Keratinocyte (primary cell): ENCODE measurements around the gene APBB2. TPM values are rescaled to one million over a fixed set of nuclear protein-coding genes. Genes with fewer than 3 reads are reported as not detected.
A peak's percentile ranks its signal among the peaks of the same experiment; 100 is the strongest.

Experiments used
- DNase-seq: peaks from one replicate; pipeline ENCODE4 v3.0.0-alpha.2; 2011; ENCODE audit warnings: low read depth, missing footprints, low spot score
- FAIRE-seq: peaks from 2 replicates; lab custom pipeline; 2011; peaks lifted over from hg19 to GRCh38; lab: Jason Lieb, UNC
- H2AFZ ChIP-seq: 2 replicates; pipeline ENCODE4 v1.6.0; 2012; ENCODE audit warnings: low read length, control low read depth, inconsistent platforms; ENCODE audit not compliant: control insufficient read depth
- H3K27ac ChIP-seq: 2 replicates; pipeline ENCODE4 v1.5.1; 2011; ENCODE audit warnings: low read length; ENCODE audit not compliant: control insufficient read depth, insufficient read depth
- H3K27me3 ChIP-seq: 3 replicates; pipeline ENCODE4 v1.6.0; 2011; ENCODE audit warnings: low read length; ENCODE audit not compliant: control insufficient read depth, insufficient read depth; ENCODE audit errors: extremely low read depth
- H3K36me3 ChIP-seq, 2 experiments: 2 replicates in 1 of 2; 3 replicates in 1 of 2; pipeline ENCODE4 v1.5.1; 2011; ENCODE audit warnings: low read length in 2 of 2, mild to moderate bottlenecking in 1 of 2; ENCODE audit not compliant: control insufficient read depth in 2 of 2, insufficient read depth in 2 of 2; ENCODE audit errors: extremely low read depth in 1 of 2
- H3K4me1 ChIP-seq: 3 replicates; pipeline ENCODE4 v1.5.1; 2011; ENCODE audit warnings: low read length; ENCODE audit not compliant: control insufficient read depth, insufficient read depth; ENCODE audit errors: extremely low read depth
- H3K4me2 ChIP-seq: 3 replicates; pipeline ENCODE4 v1.6.0; 2011; ENCODE audit warnings: low read depth, low read length; ENCODE audit not compliant: control insufficient read depth, insufficient read depth; ENCODE audit errors: extremely low read depth
- H3K4me3 ChIP-seq, 3 experiments: fragments of 200-600 bp in 1 of 3; sonication (generic) in 1 of 3; 2 replicates in 2 of 3; 3 replicates in 1 of 3; pipeline ENCODE4 v1.5.1; 2011 to 2016; ENCODE audit warnings: low read length in 3 of 3, mild to moderate bottlenecking in 3 of 3, control low read depth in 2 of 3, inconsistent platforms in 1 of 3, low read depth in 1 of 3, mixed read lengths in 1 of 3, mixed run types in 1 of 3, moderate library complexity in 1 of 3; ENCODE audit not compliant: control insufficient read depth in 2 of 3, insufficient read depth in 2 of 3; ENCODE audit errors: extremely low read depth in 1 of 3
- H3K79me2 ChIP-seq: 2 replicates; pipeline ENCODE4 v1.6.0; 2012; ENCODE audit warnings: low read length; ENCODE audit not compliant: control insufficient read depth, insufficient read depth
- H3K9ac ChIP-seq: 3 replicates; pipeline ENCODE4 v1.6.0; 2011; ENCODE audit warnings: low read length; ENCODE audit not compliant: control insufficient read depth, insufficient read depth; ENCODE audit errors: extremely low read depth
- H3K9me1 ChIP-seq: 3 replicates; pipeline ENCODE4 v1.6.0; 2011; ENCODE audit warnings: low read length; ENCODE audit not compliant: control insufficient read depth, insufficient read depth; ENCODE audit errors: extremely low read depth
- H3K9me3 ChIP-seq: 2 replicates; pipeline ENCODE4 v1.5.1; 2012; ENCODE audit warnings: low read depth, low read length; ENCODE audit not compliant: control insufficient read depth
- H4K20me1 ChIP-seq: 3 replicates; pipeline ENCODE4 v1.6.0; 2011; ENCODE audit warnings: low read length; ENCODE audit not compliant: control insufficient read depth, insufficient read depth; ENCODE audit errors: extremely low read depth
- CTCF ChIP-seq, 3 experiments: IDR thresholded peaks in 1 of 3; conservative IDR thresholded peaks in 1 of 3; optimal IDR thresholded peaks in 1 of 3; 2 replicates in 2 of 3; 3 replicates in 1 of 3; pipeline versions ENCODE3 to v1.5.1; 2011; ENCODE audit warnings: low read length in 3 of 3, mild to moderate bottlenecking in 3 of 3, moderate library complexity in 2 of 3, control low read depth in 1 of 3, inconsistent platforms in 1 of 3; ENCODE audit not compliant: insufficient read depth in 2 of 3; ENCODE audit errors: extremely low read depth in 1 of 3
- EZH2 ChIP-seq: IDR thresholded peaks from one replicate; pipeline ENCODE4 v1.6.1; 2012; ENCODE audit warnings: inconsistent platforms, mild to moderate bottlenecking, low read length, moderate library complexity
- dilution Hi-C: fragments of 300-500 bp; cut with MboI; formaldehyde crosslinking; loops from one replicate; pipeline ENCODE4 v1.7.0; 2020; ENCODE audit warnings: low sequenced_read_pairs; ENCODE audit not compliant: extremely low pct_ligation_motif_present
- polyA plus RNA-seq, 5 experiments: library from polyadenylated mRNA; depleted of rRNA in 3 of 5; stranded (reverse) in 3 of 5; stranded (forward) in 1 of 5; unstranded in 1 of 5; fragments of >200 nt; gene quantifications; 1 replicate in 1 of 5; 2 replicates in 3 of 5; 3 replicates in 1 of 5; pipeline versions ENCODE4 v1.2.1 to v1.2.3, GENCODE V29; 2011 to 2012; ENCODE audit warnings: missing spikeins in 2 of 5, low read depth in 1 of 5, low replicate concordance in 1 of 5

Gene APBB2
- polyA plus RNA-seq, 1 donor (not counting 4 experiments of a cell fraction or from before 2014, with no cell fraction given), result 57.3 TPM

GRCh38 chr4:41009411-41009810 lies 204.9 kb downstream of the APBB2 start:
- H3K4me3 ChIP-seq, result no peak overlapping the region
- H3K36me3 ChIP-seq, result peaks cover 10 to 12% of the 10 kb centered on the region in 2 experiments
- no peak for DNase-seq
- peaks cover 13% of the 10 kb centered on the region for H3K4me1 ChIP-seq
- no peaks in the 10 kb centered on the region for H3K9me1 ChIP-seq
- no peaks in the 10 kb centered on the region for H4K20me1 ChIP-seq
- no peak overlapping the region for H3K9ac ChIP-seq
- no peak overlapping the region for H2AFZ ChIP-seq
- H3K9me3 ChIP-seq, result no peaks in the 10 kb centered on the region
- peak overlapping the region; percentile 4 for H3K4me2 ChIP-seq
- dilution Hi-C loops, result no loop called here
- H3K27ac ChIP-seq, result peak overlapping the region; percentile 27
- H3K27me3 ChIP-seq, result no peaks in the 10 kb centered on the region
- peaks cover 31% of the 10 kb centered on the region for H3K79me2 ChIP-seq
- FAIRE-seq, result peak; percentile 65
- TF ChIP-seq CTCF (optimal IDR thresholded peaks at IDR 0.05 in 1 of 3, IDR thresholded peaks at IDR 0.05 in 1 of 3, conservative IDR thresholded peaks at IDR 0.05 in 1 of 3; ENCODE audit: extremely low read depth in 1 of 3, insufficient read depth in 2 of 3, low read length in 3 of 3) (no peak), EZH2 (no peak)

- no peak for FAIRE-seq
- no peak for DNase-seq
- Histone ChIP-seq H3K4me1 (peaks cover 13% of the 10 kb centered on the region), H3K4me3 (no peak overlapping the region), H3K27me3 (no peaks in the 10 kb centered on the region), H3K9ac (no peak overlapping the region), H3K9me3 (no peaks in the 10 kb centered on the region), H3K27ac (no peak overlapping the region), H3K36me3 (peaks cover 0 to 3% of the 10 kb centered on the region in 2 experiments), H3K4me2 (no peak overlapping the region), H4K20me1 (no peaks in the 10 kb centered on the region), H2AFZ (no peak overlapping the region), H3K9me1 (no peaks in the 10 kb centered on the region), H3K79me2 (peaks cover 27% of the 10 kb centered on the region)
- dilution Hi-C loops, result no loop called here
- TF ChIP-seq EZH2 (no peak), CTCF (optimal IDR thresholded peaks at IDR 0.05 in 1 of 3, IDR thresholded peaks at IDR 0.05 in 1 of 3, conservative IDR thresholded peaks at IDR 0.05 in 1 of 3; ENCODE audit: extremely low read depth in 1 of 3, insufficient read depth in 2 of 3, low read length in 3 of 3) (no peak)
These were observed 208.2 kb downstream of the APBB2 start for GRCh38 chr4:41006141-41006540.
